HEK293 (cell line): Measurements from ENCODE around the gene MAML3.

Source experiments
- CTCF ChIA-PET: fragments of 350-600 bp; formaldehyde crosslinking; extraction: SDS; loops from one replicate; lab custom pipeline; 2021; ENCODE audit warnings: antibody characterized with exemption; lab: Yijun Ruan, JAX
- POLR2A ChIA-PET: fragments of 300-600 bp; formaldehyde crosslinking; extraction: SDS; loops from one replicate; lab custom pipeline; 2020; ENCODE audit warnings: antibody characterized with exemption, inconsistent platforms; lab: Yijun Ruan, JAX
- H3K27ac ChIP-seq: fragments of 200-500 bp; sonication (Bioruptor generic); 2 replicates; pipeline ENCODE4 v1.5.1; 2014; ENCODE audit warnings: low read depth, low read length, control low read depth, inconsistent platforms; ENCODE audit errors: extremely low read depth
- H3K36me3 ChIP-seq, 2 experiments: fragments of 200-500 bp in 1 of 2; sonication (Bioruptor generic) in 1 of 2; 1 replicate in 1 of 2; 2 replicates in 1 of 2; pipeline ENCODE4 v1.5.1; 2014 to 2017; ENCODE audit warnings: inconsistent platforms in 2 of 2, low read length in 2 of 2; ENCODE audit not compliant: control insufficient read depth in 2 of 2, insufficient read depth in 1 of 2
- H3K4me1 ChIP-seq: fragments of 200-500 bp; sonication (Bioruptor generic); 2 replicates; pipeline ENCODE4 v1.5.1; 2014; ENCODE audit warnings: mild to moderate bottlenecking, low read length, inconsistent platforms; ENCODE audit not compliant: control insufficient read depth, insufficient read depth
- H3K4me3 ChIP-seq: 2 replicates; pipeline ENCODE4 v1.5.1; 2011; ENCODE audit warnings: low read depth, mild to moderate bottlenecking, control low read depth, low read length, moderate library complexity
- H3K9me3 ChIP-seq: fragments of 200-500 bp; sonication (Bioruptor generic); 2 replicates; pipeline ENCODE4 v1.5.1; 2014; ENCODE audit warnings: low read depth, low read length, inconsistent platforms; ENCODE audit not compliant: control insufficient read depth, insufficient read depth
- PRDM4 ChIP-seq: fragments of 450-650 bp; formaldehyde crosslinking; IDR thresholded peaks from 2 replicates; pipeline ENCODE4 v1.5.1; 2017; ENCODE audit warnings: missing biosample characterization, missing genetic modification characterization
- ZNF132 ChIP-seq: fragments of 450-650 bp; formaldehyde crosslinking; IDR thresholded peaks from 2 replicates; pipeline ENCODE4 v1.5.1; 2017; ENCODE audit warnings: missing biosample characterization, missing genetic modification characterization, borderline replicate concordance
- ZNF146 ChIP-seq: fragments of 450-650 bp; formaldehyde crosslinking; IDR thresholded peaks from 2 replicates; pipeline ENCODE4 v1.5.1; 2016; ENCODE audit warnings: missing biosample characterization, missing genetic modification characterization
- ZNF148 ChIP-seq: fragments of 450-650 bp; formaldehyde crosslinking; IDR thresholded peaks from 2 replicates; pipeline ENCODE4 v1.5.0; 2017; ENCODE audit warnings: missing biosample characterization, missing genetic modification characterization, borderline replicate concordance
- ZNF175 ChIP-seq: fragments of 450-650 bp; formaldehyde crosslinking; IDR thresholded peaks from 2 replicates; pipeline ENCODE4 v1.5.1; 2016; ENCODE audit warnings: missing biosample characterization, missing genetic modification characterization
- ZNF324 ChIP-seq: fragments of 450-650 bp; formaldehyde crosslinking; IDR thresholded peaks from 2 replicates; pipeline ENCODE4 v1.5.1; 2016; ENCODE audit warnings: missing biosample characterization, missing genetic modification characterization
- ZNF433 ChIP-seq: fragments of 450-650 bp; formaldehyde crosslinking; IDR thresholded peaks from 2 replicates; pipeline ENCODE4 v1.5.1; 2016; ENCODE audit warnings: missing biosample characterization, missing genetic modification characterization, low read depth
- ZNF518A ChIP-seq: fragments of 450-650 bp; formaldehyde crosslinking; conservative IDR thresholded peaks from 2 replicates; pipeline ENCODE4 v1.5.1; 2016; ENCODE audit warnings: low read depth, missing biosample characterization, missing genetic modification characterization
- ZNF521 ChIP-seq: fragments of 450-650 bp; formaldehyde crosslinking; IDR thresholded peaks from 2 replicates; pipeline ENCODE4 v1.5.1; 2017; ENCODE audit warnings: missing biosample characterization, mild to moderate bottlenecking, missing genetic modification characterization
- ZNF677 ChIP-seq: fragments of 450-650 bp; IDR thresholded peaks from 2 replicates; pipeline ENCODE4 v1.5.0; 2018; ENCODE audit warnings: missing biosample characterization, mild to moderate bottlenecking, missing genetic modification characterization, moderate library complexity
- ZNF701 ChIP-seq: fragments of 450-650 bp; formaldehyde crosslinking; IDR thresholded peaks from 2 replicates; pipeline ENCODE4 v1.5.1; 2016; ENCODE audit warnings: missing biosample characterization, missing genetic modification characterization
- ZSCAN5A ChIP-seq: fragments of 450-650 bp; formaldehyde crosslinking; IDR thresholded peaks from 2 replicates; pipeline ENCODE4 v1.5.1; 2016; ENCODE audit warnings: missing biosample characterization, missing genetic modification characterization

MAML3 gene

GRCh38 chr4:140081641-140082390, 72.2 kb downstream of the MAML3 start:
- TF ChIP-seq ZNF677 (tag by site-specific recombination), result 0 out of 2 replicates have a peak, but pooled peaks have one; percentile 20
- no peak for TF ChIP-seq ZNF518A (tag by site-specific recombination)
- Histone ChIP-seq H3K36me3 (no peaks in the 10 kb centered on the region), H3K4me1 (peaks cover 6% of the 10 kb centered on the region; the same call in 1 of the 2 replicates), H3K27ac (no peak overlapping the region), H3K9me3 (no peaks in the 10 kb centered on the region), H3K4me3 (no peak overlapping the region)
- ChIA-PET POLR2A (no interaction called here), CTCF (no interaction called here)

- ChIA-PET POLR2A (no interaction called here), CTCF (no interaction called here)
- Histone ChIP-seq H3K9me3 (no peaks in the 10 kb centered on the region), H3K4me1 (peaks cover 6% of the 10 kb centered on the region; the same call in 1 of the 2 replicates), H3K4me3 (no peak overlapping the region), H3K27ac (no peak overlapping the region), H3K36me3 (no peaks in the 10 kb centered on the region)
- TF ChIP-seq ZNF148 (tag by site-specific recombination), result no peak
- no peak for TF ChIP-seq ZNF324 (tag by site-specific recombination)
- no peak for TF ChIP-seq PRDM4 (tag by site-specific recombination)
- no peak for TF ChIP-seq ZNF132 (tag by site-specific recombination)
- no peak for TF ChIP-seq ZNF175 (tag by site-specific recombination)
- TF ChIP-seq ZSCAN5A (tag by site-specific recombination), result no peak
- no peak for TF ChIP-seq ZNF146 (tag by site-specific recombination)
- no peak for TF ChIP-seq ZNF701
- TF ChIP-seq ZNF433, result no peak
- TF ChIP-seq ZNF521 (tag by site-specific recombination), result no peak
Measured at GRCh38 chr4:140080883-140081282, 73.1 kb downstream of the MAML3 start.
